DOHH2 (cell line): ENCODE data around the gene GSG1L.

Source experiments
- H3F3A ChIP-seq: fragments of 200-600 bp; sonication (generic), shearing (Covaris generic); 2 replicates; pipeline ENCODE4 v1.6.0; 2016; ENCODE audit warnings: antibody characterized with exemption, mild to moderate bottlenecking; ENCODE audit not compliant: control insufficient read depth, insufficient read depth
- H3K27ac ChIP-seq: fragments of 200-600 bp; sonication (generic); 2 replicates; pipeline ENCODE4 v1.5.1; 2014; ENCODE audit warnings: low read depth, mild to moderate bottlenecking, low read length, moderate library complexity
- H3K27me3 ChIP-seq: fragments of 200-600 bp; sonication (generic); 2 replicates; pipeline ENCODE4 v1.6.1; 2014; ENCODE audit warnings: mild to moderate bottlenecking, low read length, mixed read lengths; ENCODE audit not compliant: control insufficient read depth
- H3K36me3 ChIP-seq: fragments of 200-600 bp; sonication (generic); 2 replicates; pipeline ENCODE4 v1.6.1; 2014; ENCODE audit warnings: mild to moderate bottlenecking, low read length, moderate library complexity, mixed read lengths; ENCODE audit not compliant: control insufficient read depth
- H3K4me1 ChIP-seq: fragments of 200-600 bp; sonication (generic); 2 replicates; pipeline ENCODE4 v1.6.1; 2014; ENCODE audit warnings: mild to moderate bottlenecking, low read length, mixed read lengths; ENCODE audit not compliant: control insufficient read depth
- H3K4me2 ChIP-seq: fragments of 200-600 bp; sonication (generic); 2 replicates; pipeline ENCODE4 v1.6.0; 2014; ENCODE audit warnings: mild to moderate bottlenecking, low read length, moderate library complexity
- H3K4me3 ChIP-seq: fragments of 200-600 bp; sonication (generic); 2 replicates; pipeline ENCODE4 v1.5.1; 2014; ENCODE audit warnings: mild to moderate bottlenecking, low read length, mixed read lengths
- H3K79me2 ChIP-seq: fragments of 200-600 bp; sonication (generic); 2 replicates; pipeline ENCODE4 v1.6.1; 2014; ENCODE audit warnings: mild to moderate bottlenecking, low read length, mixed read lengths; ENCODE audit not compliant: control insufficient read depth
- H3K9me2 ChIP-seq: fragments of 200-600 bp; sonication (generic); replicated peaks from 2 replicates; pipeline ENCODE4 v1.6.1; 2014; ENCODE audit warnings: mild to moderate bottlenecking, low read length, mixed read lengths; ENCODE audit not compliant: control insufficient read depth
- H3K9me3 ChIP-seq: fragments of 200-600 bp; sonication (generic); 2 replicates; pipeline ENCODE4 v1.6.1; 2014; ENCODE audit warnings: antibody characterized with exemption, low read length, mixed read lengths; ENCODE audit not compliant: control insufficient read depth, insufficient read depth
- H4K20me1 ChIP-seq: fragments of 200-600 bp; sonication (generic); 2 replicates; pipeline ENCODE4 v1.6.0; 2014; ENCODE audit warnings: low read depth, mild to moderate bottlenecking, antibody characterized with exemption, low read length, moderate library complexity; ENCODE audit not compliant: control insufficient read depth, insufficient read depth
- EZH2phosphoT487 ChIP-seq: fragments of 200-600 bp; sonication (generic); IDR thresholded peaks from 2 replicates; pipeline ENCODE4 v1.6.1; 2017; ENCODE audit warnings: borderline replicate concordance, mild to moderate bottlenecking, antibody characterized with exemption, low read length, moderate library complexity, mixed read lengths
- TF ChIP-seq, protein P1 (sequence below): fragments of 200-600 bp; sonication (generic); IDR thresholded peaks from one replicate; pipeline ENCODE4 v1.5.1; 2014; ENCODE audit warnings: antibody characterized with exemption, mild to moderate bottlenecking, low read depth, low read length; ENCODE audit not compliant: poor library complexity, severe bottlenecking

The GSG1L gene

DNA sequence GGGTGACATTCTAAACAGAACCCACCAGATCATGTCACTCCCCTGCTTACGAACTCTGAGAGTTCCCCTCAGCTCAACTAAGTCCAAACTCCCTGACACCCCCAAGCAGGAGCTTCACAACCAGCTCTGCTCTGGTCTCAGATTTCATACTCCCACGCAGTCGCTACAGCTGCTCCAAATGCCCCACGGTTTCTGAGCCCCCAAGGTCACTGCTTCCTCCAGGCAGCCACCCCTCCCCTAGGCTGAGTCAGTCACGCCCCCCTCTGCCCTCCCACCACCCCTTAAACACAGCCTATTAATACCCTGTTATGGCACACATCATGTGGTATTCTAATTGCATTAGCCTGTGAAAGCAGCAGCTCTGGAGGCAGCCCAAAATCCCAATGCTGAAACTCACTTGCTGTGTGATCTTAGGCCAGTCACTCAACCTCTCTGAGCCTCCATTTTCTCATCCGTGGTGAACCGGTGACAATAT, 51.5 kb downstream of the GSG1L start:
- Histone ChIP-seq H3K4me3 (no peak overlapping the region), H3K9me2 (no peaks in the 10 kb centered on the region), H4K20me1 (no peaks in the 10 kb centered on the region), H3K36me3 (no peaks in the 10 kb centered on the region), H3K4me1 (no peaks in the 10 kb centered on the region), H3K9me3 (no peaks in the 10 kb centered on the region), H3K4me2 (no peak overlapping the region), H3K27me3 (peaks cover 3% of the 10 kb centered on the region; the same call in 1 of the 2 replicates), H3F3A (no peaks in the 10 kb centered on the region), H3K27ac (no peak overlapping the region), H3K79me2 (no peaks in the 10 kb centered on the region)
- TF ChIP-seq EZH2phosphoT487 = no peak
- TF ChIP-seq, protein P1, sequence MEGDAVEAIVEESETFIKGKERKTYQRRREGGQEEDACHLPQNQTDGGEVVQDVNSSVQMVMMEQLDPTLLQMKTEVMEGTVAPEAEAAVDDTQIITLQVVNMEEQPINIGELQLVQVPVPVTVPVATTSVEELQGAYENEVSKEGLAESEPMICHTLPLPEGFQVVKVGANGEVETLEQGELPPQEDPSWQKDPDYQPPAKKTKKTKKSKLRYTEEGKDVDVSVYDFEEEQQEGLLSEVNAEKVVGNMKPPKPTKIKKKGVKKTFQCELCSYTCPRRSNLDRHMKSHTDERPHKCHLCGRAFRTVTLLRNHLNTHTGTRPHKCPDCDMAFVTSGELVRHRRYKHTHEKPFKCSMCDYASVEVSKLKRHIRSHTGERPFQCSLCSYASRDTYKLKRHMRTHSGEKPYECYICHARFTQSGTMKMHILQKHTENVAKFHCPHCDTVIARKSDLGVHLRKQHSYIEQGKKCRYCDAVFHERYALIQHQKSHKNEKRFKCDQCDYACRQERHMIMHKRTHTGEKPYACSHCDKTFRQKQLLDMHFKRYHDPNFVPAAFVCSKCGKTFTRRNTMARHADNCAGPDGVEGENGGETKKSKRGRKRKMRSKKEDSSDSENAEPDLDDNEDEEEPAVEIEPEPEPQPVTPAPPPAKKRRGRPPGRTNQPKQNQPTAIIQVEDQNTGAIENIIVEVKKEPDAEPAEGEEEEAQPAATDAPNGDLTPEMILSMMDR = no peak

DNA sequence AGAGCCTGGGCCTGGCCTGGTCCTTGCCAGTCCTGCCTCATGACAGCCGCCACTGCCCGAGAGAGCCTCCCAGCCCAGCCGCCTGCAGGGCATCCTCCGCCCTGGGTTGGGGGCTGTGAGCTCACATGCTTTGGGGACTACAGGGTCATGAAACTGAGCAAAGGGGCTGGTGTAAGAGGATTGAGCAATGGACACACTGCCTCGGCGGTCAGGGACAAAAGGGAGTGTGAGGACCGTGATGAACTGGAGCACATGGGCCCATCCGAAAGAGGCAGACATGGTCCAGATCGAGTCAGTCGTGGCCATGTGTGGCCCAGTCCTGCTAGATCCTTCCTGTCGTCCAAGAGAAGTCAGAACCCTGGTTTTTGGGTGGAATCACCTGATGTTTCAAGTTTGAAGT, 52.3 kb downstream of the GSG1L start:
- Histone ChIP-seq H4K20me1 (no peaks in the 10 kb centered on the region), H3K4me2 (no peak overlapping the region), H3K4me1 (no peaks in the 10 kb centered on the region), H3K9me2 (no peaks in the 10 kb centered on the region), H3K4me3 (no peak overlapping the region), H3K79me2 (no peaks in the 10 kb centered on the region), H3K36me3 (no peaks in the 10 kb centered on the region), H3K27me3 (no peaks in the 10 kb centered on the region), H3K9me3 (no peaks in the 10 kb centered on the region), H3K27ac (no peak overlapping the region), H3F3A (no peaks in the 10 kb centered on the region)
- TF ChIP-seq EZH2phosphoT487 = no peak
- TF ChIP-seq, protein P1 = no peak

DNA sequence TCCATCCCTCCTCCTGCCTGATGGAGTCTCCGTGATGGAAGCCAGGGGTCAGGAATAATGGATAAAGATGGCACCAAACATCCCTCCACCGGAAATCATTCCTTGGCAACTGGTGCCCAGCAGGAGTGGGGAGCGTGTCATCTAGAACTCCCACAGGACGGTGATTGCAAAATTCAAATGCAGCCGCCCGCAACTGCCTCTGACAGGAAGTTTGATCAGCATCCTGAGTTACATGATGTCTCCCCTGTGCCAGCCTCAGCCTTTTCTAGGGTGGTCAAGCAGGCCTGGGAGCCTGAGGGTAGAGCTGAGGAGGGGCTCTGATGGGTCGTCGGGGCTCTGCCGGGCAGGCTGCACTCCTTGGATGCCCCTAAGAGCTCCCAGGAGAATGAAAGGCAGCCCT, 52.8 kb downstream of the GSG1L start:
- Histone ChIP-seq H3K79me2 (no peaks in the 10 kb centered on the region), H3K4me1 (no peaks in the 10 kb centered on the region), H3K27ac (no peak overlapping the region), H3F3A (no peaks in the 10 kb centered on the region), H3K27me3 (no peaks in the 10 kb centered on the region), H3K9me3 (no peaks in the 10 kb centered on the region), H4K20me1 (no peaks in the 10 kb centered on the region), H3K4me2 (no peak overlapping the region), H3K9me2 (no peaks in the 10 kb centered on the region), H3K4me3 (no peak overlapping the region), H3K36me3 (no peaks in the 10 kb centered on the region)
- TF ChIP-seq EZH2phosphoT487 = no peak
- TF ChIP-seq, protein P1 = no peak
